ENCODE measurements around the gene SAT2.

DNA sequence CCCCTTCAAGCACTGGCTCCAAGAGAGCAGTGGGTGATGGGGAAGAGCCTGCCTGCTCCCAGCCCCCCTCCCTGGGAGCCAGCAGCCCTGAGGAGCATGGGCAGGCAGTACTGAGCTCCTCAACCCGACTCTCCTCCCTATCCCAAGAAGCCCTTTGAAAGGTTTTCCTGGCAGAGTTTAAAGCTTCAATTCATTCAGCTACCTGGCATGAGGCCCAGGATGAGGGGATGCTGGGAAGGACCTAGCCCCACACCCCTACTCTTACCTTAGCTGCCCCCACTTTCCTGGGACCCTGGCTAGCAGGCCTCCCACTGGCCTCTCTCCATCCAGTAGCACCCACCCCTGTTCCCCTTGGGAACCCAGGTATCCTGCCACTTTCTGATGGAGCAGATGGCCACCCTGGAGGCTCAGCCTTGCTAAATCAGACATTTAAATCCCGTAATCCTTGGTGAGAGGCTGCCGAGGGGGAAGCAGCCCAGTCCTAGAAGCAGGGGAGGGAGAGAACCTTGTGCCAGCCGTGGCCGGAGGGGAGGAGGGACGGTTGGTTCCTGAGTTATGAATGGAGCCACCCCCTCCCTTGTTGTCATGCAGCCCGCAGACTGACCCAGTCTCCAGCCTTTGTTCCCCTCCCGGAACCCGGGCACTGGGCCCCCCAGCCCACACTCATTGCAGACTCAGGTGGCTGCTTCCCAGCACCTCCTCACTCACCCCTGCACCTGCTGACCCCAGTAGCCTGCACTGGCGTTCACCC lies 40.2 kb upstream of the SAT2 start:
- TF ChIP-seq, protein P1, sequence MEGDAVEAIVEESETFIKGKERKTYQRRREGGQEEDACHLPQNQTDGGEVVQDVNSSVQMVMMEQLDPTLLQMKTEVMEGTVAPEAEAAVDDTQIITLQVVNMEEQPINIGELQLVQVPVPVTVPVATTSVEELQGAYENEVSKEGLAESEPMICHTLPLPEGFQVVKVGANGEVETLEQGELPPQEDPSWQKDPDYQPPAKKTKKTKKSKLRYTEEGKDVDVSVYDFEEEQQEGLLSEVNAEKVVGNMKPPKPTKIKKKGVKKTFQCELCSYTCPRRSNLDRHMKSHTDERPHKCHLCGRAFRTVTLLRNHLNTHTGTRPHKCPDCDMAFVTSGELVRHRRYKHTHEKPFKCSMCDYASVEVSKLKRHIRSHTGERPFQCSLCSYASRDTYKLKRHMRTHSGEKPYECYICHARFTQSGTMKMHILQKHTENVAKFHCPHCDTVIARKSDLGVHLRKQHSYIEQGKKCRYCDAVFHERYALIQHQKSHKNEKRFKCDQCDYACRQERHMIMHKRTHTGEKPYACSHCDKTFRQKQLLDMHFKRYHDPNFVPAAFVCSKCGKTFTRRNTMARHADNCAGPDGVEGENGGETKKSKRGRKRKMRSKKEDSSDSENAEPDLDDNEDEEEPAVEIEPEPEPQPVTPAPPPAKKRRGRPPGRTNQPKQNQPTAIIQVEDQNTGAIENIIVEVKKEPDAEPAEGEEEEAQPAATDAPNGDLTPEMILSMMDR (IDR thresholded peaks at IDR 0.05 in 2 of 3, conservative IDR thresholded peaks at IDR 0.05 in 1 of 3; ENCODE audit: borderline replicate concordance in 1 of 3, insufficient read depth in 1 of 3, low read depth in 2 of 3, low read length in 2 of 3), result no peak
- TF ChIP-seq EZH2 (IDR thresholded peaks at IDR 0.05) (no peak), EGR1 (IDR thresholded peaks at IDR 0.05; ENCODE audit: low read depth) (no peak), POLR2AphosphoS5 (IDR thresholded peaks at IDR 0.05; ENCODE audit: low read depth, low read length) (no peak), YY1 (IDR thresholded peaks at IDR 0.05; ENCODE audit: extremely low read depth, insufficient replicate concordance, low read depth, low read length) (no peak), POLR2A (IDR thresholded peaks at IDR 0.05; ENCODE audit: borderline replicate concordance, extremely low read depth, insufficient read depth, insufficient read length) (no peak), ZFX (IDR thresholded peaks at IDR 0.05) (no peak), CBX3 (IDR thresholded peaks at IDR 0.05; ENCODE audit: low read depth) (no peak), SIN3A (IDR thresholded peaks at IDR 0.05; ENCODE audit: low read depth) (no peak), JUND (IDR thresholded peaks at IDR 0.05) (no peak), EZH2phosphoT487 (IDR thresholded peaks at IDR 0.05; ENCODE audit: borderline replicate concordance) (no peak), ZNF274 (IDR thresholded peaks at IDR 0.05; ENCODE audit: low read depth, low read length) (no peak), ELF1 (IDR thresholded peaks at IDR 0.05; ENCODE audit: borderline replicate concordance, low read depth) (no peak)

All from HCT116 (cell line).